ENCODE data around the gene NUDT7. TPM values are rescaled to one million over a fixed set of nuclear protein-coding genes. Genes with fewer than 3 reads are reported as not detected.

The NUDT7 gene
- total and polyA plus RNA-seq, 9 of the 15 experiments (the other 6 are each of a cell fraction or from before 2014, with no cell fraction given): 5.6 to 24.2 (median 10.5) TPM

- TF ChIP-seq MGA (IDR thresholded peaks at IDR 0.05) (no peak), HDAC2 (IDR thresholded peaks at IDR 0.05) (no peak), BRF1 (IDR thresholded peaks at IDR 0.05; ENCODE audit: borderline replicate concordance, extremely low read depth, insufficient read length) (no peak)
These were observed 17.2 kb downstream of the NUDT7 start (continued) for GRCh38 chr16:77739559-77739892.

Measured in K562 (cell line).